HT-29 (cell line): Measurements from ENCODE around the gene CUEDC1. TPM values are rescaled to one million over a fixed set of nuclear protein-coding genes. Genes with fewer than 3 reads are reported as not detected.
"Not testable (repeated sequence)": the region's sequence is repeated elsewhere in the genome, so short reads cannot be mapped to it uniquely, and the experiment has no call there.

Source experiments
- DNase-seq: peaks from one replicate; pipeline ENCODE4 v3.0.0-alpha.2; 2015; ENCODE audit warnings: low spot score
- total RNA-seq: library from RNA; depleted of rRNA; stranded (reverse); fragments of >200 nt; shearing (Covaris generic); gene quantifications from 2 replicates; pipeline ENCODE4 v1.2.3, GENCODE V29; 2014

The CUEDC1 gene
- total RNA-seq, 1 experiment from 2014 or later, result 37.6 TPM

GRCh38 chr17:57861790-57862693, 93.2 kb downstream of the CUEDC1 start:
- DNase-seq, result peak; percentile 84

GRCh38 chr17:57861000-57861789, 94.0 kb downstream of the CUEDC1 start:
- peak; percentile 86 for DNase-seq

- DNase-seq, result no peak
Measured at GRCh38 chr17:57860414-57860999, 94.7 kb downstream of the CUEDC1 start.

GRCh38 chr17:57859601-57860413, 95.4 kb downstream of the CUEDC1 start:
- DNase-seq, result no peak

- DNase-seq, result no peak
Measured at GRCh38 chr17:57858838-57859237, 96.4 kb downstream of the CUEDC1 start.

GRCh38 chr17:57856792-57857620, 98.2 kb downstream of the CUEDC1 start:
- DNase-seq, result no peak

- DNase-seq, result no peak
Measured at GRCh38 chr17:57855391-57856035, 99.7 kb downstream of the CUEDC1 start.

GRCh38 chr17:57853695-57854094, 101.5 kb downstream of the CUEDC1 start:
- DNase-seq, result no peak

GRCh38 chr17:57852955-57853328, 102.3 kb downstream of the CUEDC1 start:
- DNase-seq, result no peak

- no peak for DNase-seq
Measured at GRCh38 chr17:57852092-57852954, 102.9 kb downstream of the CUEDC1 start.

- DNase-seq, result peak; percentile 97
Measured at GRCh38 chr17:57849874-57850754, 105.1 kb downstream of the CUEDC1 start, which contains the start of gene MRPS23. Gene MRPS23, minus strand, starts transcription at chr17:57850044. Its CDS starts 34 bp downstream, at chr17:57850010.

- no peak for DNase-seq
Measured at GRCh38 chr17:57849163-57849873, 105.9 kb downstream of the CUEDC1 start.

GRCh38 chr17:57846056-57846945, 108.9 kb downstream of the CUEDC1 start:
- DNase-seq, result not testable (repeated sequence)

- DNase-seq, result no peak
Measured at GRCh38 chr17:57842280-57842679, 112.9 kb downstream of the CUEDC1 start.

- DNase-seq, result no peak
Measured at GRCh38 chr17:57839571-57839923, 115.7 kb downstream of the CUEDC1 start.
